Activated T-cell treated with anti-CD3 and anti-CD28 coated beads for 24 hours (primary cell): Measurements from ENCODE around the gene SPATA6.

Experiments
- DNase-seq: peaks from one replicate; pipeline ENCODE4 v3.0.0-alpha.2; 2020; ENCODE audit warnings: low read depth

The SPATA6 gene

DNA sequence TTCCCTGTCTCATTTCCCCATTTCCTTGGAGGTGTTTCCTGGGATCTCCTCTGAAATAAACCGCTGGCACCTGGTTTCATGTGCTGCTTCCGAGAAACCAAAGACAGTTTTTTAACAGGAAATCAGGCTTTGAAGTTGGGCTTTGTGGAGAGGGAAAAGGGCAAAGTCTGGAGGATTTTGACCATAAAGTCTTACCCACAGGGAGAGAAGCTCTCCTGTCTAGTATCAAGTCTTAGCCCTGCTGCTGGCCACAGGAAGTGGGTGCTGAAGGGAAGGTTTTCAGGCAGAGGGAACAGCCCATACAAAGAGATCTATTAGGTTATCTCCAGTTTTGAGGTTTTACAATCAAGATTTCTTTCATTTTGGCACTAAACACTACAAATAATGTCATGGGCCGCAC lies 220.2 kb downstream of the SPATA6 start:
- DNase-seq: no peak

- DNase-seq: no peak
Observed at GRCh38 chr1:48251323-48251722, 220.7 kb downstream of the SPATA6 start.

DNA sequence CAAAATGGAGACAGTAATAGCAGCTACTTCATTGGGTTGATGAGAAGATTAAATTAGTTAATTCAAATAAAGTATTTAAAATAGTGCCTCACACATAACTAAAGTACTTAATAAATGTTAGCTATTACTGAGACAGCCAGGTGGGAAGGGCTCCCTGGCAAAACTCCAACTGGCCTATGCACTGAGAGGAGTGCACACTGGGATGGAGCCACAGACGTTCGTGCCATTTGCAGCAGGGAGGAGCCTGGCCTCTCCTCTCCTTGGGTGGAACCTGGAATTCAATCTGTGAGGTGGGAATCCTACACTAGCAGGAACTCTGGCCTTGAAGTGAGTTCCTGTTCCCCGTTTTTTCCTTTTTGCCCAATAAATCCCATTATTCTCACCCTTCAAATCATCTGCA lies 221.4 kb downstream of the SPATA6 start:
- DNase-seq: no peak

- no peak for DNase-seq
Observed at GRCh38 chr1:48249868-48250267, 222.1 kb downstream of the SPATA6 start.

DNA sequence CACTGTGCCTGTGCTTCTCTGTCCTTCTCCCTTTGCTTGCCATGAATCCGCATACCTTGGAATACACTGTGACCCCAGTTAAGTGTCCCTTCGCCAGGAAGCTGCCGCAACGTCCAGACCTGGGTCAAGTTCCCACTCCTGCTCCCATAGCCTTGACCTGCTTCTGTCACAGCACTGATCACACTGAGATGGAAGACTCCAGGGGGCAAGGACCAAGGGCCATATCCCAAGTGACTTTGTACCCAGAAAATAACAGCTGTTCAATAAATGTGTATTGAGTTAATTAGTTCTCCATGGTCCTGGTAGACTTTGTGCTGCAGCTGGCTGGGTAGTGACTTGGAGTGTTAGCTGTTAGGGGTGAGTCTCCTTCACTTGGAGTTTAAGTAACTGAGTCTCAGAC lies 223.6 kb downstream of the SPATA6 start:
- no peak for DNase-seq

GRCh38 chr1:48246727-48247126 lies 225.3 kb downstream of the SPATA6 start:
- DNase-seq: no peak
